Left cardiac atrium (tissue), 4 donors: ENCODE measurements around the gene PANK1. TPM values are rescaled to one million over a fixed set of nuclear protein-coding genes. Genes with fewer than 3 reads are reported as not detected.
"Not testable (repeated sequence)": the region's sequence is repeated elsewhere in the genome, so short reads cannot be mapped to it uniquely, and the experiment has no call there.

Experiments used
- ATAC-seq, 2 donors: fragments of 200-7000 bp; cut with Tn5 transposase; one replicate each; pipeline ENCODE4 v1.9.1; 2020; ENCODE audit warnings: mild to moderate bottlenecking in 2 of 2, moderate library complexity in 2 of 2
- DNase-seq: peaks from one replicate; pipeline ENCODE4 v3.0.0-alpha.2; 2020
- intact Hi-C, 2 donors: fragments of 100-400 bp; cut with DNase I; formaldehyde crosslinking; loops; one replicate each; pipeline versions ENCODE4 v1.14.1 to v1.15.1; 2022 to 2023
- microRNA-seq, 2 donors: library from miRNA; unstranded; fragments of <30 nt; microRNA quantifications; one replicate each; pipeline ENCODE4 v1.2.0, GENCODE V29; 2020
- total RNA-seq, 2 donors: library from RNA; stranded (reverse); fragmentation: NEBNext Ultra II Directional; extraction: Animal tissue kit (Norgen Biotek cat#: 25700); gene quantifications; one replicate each; pipeline ENCODE4 v1.2.1, GENCODE V29; 2021
- donor health status: DM: no; HTN: yes; CAD: no.
- donor health status: DM: no; HTN: yes; CAD: no; lungs with severe emphysema.
- donor health status: DM: yes; HTN: yes; CAD: no.
- donor health status: Dilated cardiomyopathy.

The PANK1 gene
- total RNA-seq, 2 donors from 2014 or later: 7.6 to 11.1 TPM

DNA sequence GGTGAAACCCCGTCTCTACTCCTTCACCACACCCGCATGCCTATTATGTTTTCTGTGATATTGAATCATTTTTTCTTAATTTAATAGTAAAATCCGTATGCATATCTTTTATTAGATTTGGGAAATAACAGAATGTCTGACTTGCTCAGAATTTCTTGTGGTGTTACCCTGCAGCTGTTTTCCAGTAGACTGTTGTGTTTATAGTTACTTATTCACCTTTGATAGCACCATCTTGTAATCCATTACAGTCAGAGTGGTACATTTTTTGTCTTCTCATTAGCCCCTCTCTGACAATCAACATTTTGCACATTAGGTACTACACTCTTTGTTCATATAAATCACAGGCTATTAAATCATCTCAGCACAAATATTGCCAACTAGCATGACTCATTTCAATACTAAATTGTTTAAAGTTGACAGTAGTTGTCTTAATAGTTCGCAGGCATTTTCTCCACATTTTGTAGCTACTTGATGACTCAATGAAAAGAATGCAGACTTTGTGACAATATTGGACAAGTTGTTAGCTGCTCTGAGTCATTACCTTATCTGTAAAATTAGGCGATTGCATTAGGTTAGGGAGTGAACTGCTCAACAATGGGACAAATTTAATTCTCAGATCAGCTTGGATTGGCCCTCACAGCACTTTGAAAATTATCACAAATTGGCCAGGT is 91.8 kb downstream of the PANK1 start:
- intact Hi-C loops: no loop called here

DNA sequence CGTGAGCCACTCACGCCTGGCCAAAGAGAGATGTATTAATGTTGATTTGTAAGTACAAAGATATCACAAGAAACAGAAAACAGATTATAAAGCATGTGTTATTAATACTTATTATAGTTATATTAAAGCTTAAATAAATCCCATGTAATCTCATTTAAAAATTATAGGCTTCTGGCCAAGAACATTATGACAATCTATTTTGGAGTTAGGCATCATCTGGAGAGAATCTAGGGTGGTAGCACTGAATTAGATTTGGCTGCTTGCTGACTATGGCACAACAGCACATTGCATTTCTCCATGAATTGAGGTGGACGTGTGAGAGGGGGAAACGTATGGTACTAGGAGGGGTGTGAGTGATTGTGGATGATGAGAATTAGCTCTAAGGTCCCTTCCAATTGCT is 92.8 kb downstream of the PANK1 start:
- intact Hi-C loops: no loop called here
- DNase-seq (no peak), ATAC-seq (no peak)

More for the DNA sequence above, 91.8 kb downstream of the PANK1 start:
- ATAC-seq (peak in 1 of 2 donors; percentile 82), DNase-seq (no peak)

DNA sequence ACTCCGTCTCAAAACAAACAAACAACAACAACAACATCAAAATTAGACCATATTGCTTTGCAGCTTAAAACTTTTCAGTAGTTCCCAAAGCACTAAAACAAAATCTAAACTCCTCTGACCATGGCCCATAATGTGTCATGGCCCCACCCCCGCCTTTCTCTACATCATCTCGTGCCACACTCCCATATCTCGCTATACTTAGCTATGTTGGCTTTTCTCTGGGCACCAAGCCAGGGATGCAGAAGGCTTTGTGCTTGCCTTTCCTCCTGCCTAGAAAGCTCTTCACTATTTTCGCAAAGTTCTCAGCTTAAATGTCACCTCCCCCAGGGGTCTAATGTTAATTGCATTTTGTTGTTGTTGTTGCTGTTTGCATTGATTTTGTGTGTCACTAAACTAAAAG is 94.5 kb downstream of the PANK1 start:
- DNase-seq (peak; percentile 64), ATAC-seq (peak; percentile 68 to 85)
- intact Hi-C loops: no loop called here

DNA sequence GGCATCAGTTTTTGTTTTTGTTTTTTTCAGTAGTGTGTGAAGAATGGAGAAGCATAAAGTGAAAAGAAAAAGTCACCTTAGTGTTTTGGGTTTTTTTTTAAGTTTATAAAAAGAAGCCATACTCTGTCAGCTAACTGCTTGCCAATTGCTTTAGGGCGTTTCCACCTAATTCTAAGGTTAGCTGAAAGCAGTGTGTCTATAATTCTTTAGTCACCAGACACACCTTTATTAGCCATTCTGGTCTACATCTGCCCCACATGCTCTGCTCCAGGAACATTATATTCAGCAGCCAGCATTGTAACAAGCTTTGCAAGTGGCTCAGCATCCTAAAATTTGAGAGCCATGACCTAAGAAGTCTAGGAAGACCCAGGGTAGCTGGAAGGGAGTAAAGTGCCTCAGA is 95.5 kb downstream of the PANK1 start:
- ATAC-seq: no peak

DNA sequence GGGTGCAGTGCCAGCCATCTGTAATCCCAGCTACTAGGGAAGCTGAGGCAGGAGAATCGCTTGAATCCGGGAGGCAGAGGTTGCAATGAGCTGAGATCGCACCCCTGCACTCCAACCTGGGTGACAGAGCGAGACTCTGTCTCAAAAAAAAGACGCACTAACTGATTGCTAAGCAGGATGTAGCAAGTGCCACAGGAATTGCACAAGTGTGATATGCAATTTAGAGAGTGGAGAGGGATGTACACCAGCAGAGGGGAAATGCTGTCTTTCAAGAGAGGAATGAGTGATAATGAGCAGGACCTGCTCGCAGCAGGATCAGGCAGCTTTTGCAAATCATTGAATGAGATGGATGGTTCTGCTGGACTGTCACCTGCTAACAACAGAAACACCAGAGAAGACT is 96.4 kb downstream of the PANK1 start:
- ATAC-seq (no peak), DNase-seq (no peak)
- intact Hi-C loops: no loop called here

More for the DNA sequence above, 95.5 kb downstream of the PANK1 start:
- DNase-seq: no peak
- intact Hi-C loops: no loop called here

DNA sequence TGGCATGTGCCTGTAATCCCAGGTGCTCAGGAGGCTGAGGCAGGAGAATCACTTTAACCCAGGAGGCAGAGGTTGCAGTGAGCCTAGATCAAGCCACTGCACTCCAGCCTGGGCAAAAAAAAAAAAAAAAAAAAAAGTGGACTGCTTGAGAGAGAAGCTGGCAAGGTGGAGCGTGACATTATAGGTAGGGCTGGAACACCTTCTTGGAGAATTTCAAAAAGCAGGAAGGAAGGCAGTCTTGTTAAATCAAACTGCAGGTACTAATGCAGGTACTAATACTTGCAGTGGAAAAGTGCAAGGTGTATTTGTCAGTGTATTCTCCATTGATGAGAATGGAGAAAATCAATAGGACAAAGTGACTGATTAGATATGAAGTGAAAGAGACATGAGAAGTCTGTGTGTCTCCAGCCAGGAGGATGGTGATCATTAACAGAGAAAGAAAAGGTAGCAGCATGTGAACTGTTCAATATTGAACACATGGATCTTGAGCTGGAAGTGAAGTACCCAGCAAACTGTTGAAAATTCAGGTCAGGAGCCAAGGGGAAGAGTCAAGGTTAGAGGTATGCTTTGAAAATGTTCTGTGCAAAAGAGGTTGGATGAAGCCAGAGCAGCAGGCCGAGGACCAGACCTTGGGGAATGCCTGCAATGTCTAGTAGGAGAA is 97.1 kb downstream of the PANK1 start:
- intact Hi-C loops: no loop called here
- DNase-seq (no peak), ATAC-seq (no peak)

DNA sequence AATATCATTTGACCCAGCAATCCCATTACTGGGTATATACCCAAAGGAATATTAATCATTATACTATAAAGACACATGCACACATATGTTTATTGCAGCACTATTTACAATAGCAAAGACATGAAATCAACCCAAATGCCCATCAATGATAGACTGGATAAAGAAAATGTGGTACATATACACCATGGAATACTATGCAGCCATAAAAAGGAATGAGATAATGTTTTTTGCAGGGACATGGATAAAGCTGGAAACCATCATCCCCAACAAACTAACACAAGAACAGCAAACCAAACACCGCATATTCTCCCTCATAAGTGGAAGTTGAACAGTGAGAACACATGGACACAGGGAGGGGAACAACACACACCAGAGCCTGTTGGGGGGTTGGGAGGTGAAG is 98.4 kb downstream of the PANK1 start:
- DNase-seq, ATAC-seq, intact Hi-C loops: not testable (repeated sequence)

DNA sequence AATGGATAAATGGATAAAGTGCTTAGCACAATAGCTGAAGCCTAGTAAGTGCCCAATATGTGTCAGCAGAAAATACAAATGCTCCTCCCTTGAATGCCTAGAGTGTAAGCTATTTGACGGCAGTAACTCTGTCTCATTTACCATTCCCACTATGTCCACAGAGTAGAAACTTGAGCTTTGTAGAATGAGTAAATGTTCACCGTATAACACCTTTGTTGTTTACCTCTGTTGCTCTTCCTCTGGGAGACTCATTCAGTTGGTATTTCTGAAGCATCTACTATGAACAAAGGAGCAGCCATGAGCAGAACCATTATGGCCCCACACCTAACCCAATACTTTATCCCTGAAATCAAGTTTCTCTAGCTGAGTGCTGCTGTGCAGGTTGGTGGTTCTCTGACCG is 101.2 kb downstream of the PANK1 start:
- ATAC-seq (no peak), DNase-seq (no peak)
- intact Hi-C loops: no loop called here

DNA sequence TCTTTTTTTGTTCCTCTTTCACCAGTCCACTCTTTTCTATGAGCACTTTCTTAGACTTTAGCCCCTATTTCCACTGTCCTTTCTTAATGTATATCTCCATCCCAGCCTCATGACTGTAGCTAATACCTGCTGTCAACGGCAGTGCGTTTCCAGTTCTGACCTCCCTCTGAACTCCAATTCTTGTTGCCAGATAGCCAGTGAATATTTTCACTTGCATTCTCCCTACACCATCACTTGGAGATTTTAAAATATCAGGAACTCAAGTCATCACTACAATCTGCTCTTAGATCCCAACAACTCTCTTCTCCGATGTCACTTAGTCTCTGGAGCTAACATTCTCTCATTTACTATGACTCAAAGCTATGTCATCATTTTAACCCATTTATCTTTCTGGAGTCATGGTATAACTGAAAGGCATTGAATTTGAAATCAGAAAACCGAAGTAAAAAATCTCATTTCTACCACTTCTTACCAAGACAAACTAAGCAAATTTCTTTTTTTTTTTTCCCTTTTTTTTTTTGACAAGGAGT is 104.6 kb downstream of the PANK1 start:
- intact Hi-C loops: no loop called here
- no peak for ATAC-seq
- no peak for DNase-seq

DNA sequence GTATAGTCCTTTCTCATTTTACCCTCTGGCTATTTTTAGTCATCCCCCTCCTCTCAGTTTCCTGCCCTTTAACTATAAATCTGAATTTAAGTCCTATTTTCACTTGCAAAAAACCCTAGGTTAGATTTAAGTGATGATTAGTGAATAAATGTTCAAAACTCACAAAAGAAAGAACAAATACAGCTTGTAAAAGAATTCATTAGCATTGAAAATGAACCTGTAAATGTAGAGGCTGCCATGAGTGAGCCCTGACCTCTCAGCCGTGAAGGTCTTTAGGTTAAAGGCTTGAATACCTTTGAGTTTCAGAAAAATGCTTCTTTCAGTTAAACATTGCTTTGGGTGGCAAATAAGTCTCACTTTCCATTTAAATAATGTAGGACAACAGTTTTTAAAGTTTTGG is 107.7 kb downstream of the PANK1 start:
- intact Hi-C loops: no loop called here
- ATAC-seq: no peak
- DNase-seq: no peak

DNA sequence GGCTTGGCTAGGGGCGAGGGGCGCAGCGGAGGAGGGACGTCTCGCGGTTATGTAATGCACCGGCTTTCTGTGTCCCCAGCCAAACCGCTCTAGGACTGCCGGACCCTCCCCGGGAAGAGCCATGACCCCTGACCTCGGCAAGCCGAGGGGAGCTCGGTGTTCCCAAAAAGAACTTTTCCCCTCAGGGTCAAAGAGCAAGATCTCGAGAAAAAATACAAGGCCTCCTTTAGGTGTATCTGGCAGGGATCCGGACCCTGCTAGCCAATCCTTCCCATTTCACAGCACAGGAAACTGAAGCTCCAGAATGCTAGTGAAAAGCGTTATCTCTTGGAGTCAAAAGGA is 109.1 kb downstream of the PANK1 start:
- intact Hi-C loops: no loop called here
- DNase-seq (no peak), ATAC-seq (no peak)

DNA sequence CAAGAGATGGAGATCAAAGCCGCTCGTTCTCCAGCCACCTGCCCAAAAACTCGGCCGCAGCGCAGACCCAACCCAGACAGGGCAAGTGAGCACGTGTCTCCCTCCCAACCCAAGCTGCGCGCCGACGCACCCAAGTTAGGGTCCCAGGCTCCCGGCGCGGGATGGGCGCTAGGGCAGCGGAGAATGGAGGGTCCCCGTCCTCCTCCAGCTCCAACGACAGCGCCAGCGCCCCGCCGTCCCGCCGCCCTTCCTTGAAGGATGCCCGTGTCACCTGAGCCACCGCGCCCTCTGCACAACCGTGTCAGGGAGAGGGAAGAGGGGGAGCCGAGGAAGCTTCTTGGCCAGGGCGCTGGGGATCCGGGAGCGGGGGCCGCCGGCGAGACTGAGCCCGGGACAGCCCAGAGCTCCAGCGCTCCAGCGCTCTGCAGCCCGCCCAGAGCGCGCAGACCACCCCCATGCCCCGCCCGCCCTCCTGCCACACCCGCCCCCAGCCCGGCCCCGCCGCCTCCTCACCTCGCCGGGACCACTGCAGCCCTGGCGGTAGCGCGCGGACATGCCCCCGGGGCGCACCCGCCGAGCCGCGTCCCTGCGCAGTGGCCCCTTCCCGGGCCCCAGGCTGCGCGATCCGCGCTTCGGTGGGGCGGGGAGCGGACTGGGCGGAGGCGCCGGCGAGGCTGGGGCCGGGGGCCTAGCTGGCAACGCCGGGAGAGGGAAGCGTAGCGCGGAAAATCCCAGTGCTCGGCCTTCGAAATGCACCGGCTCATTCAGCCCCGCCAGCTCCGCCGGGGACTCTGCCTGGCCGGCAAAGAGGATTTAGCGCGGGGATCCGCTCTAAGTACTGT is 109.7 kb downstream of the PANK1 start, which contains the start of gene SLC16A12:
SLC16A12 (minus strand) TSS at position 424 of the 842 bp plus-strand sequence. CDS start 73,016 bp downstream, outside the sequence.
- DNase-seq (peak; percentile 34), ATAC-seq (peak; percentile 84 to 90)
- intact Hi-C loops: no loop called here

DNA sequence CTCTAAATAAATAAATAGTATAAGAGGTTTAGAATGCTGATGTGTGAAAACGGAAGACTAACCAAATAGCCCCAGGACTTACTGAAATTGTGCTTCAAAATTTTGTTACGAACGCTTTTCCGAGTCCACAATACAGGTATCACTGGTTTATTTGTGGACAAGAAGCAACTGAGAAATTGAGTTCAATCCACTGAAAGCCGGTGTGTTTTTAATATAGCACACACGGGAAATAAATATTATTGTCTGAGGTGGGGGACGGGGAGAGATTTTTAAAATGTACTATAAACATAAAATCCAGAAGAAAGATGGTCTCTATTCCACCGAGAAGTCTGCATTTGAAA is 110.2 kb downstream of the PANK1 start:
- no peak for ATAC-seq
- no peak for DNase-seq
- intact Hi-C loops: no loop called here

Small RNA genes lying within 50 kb of the gene (microRNA-seq; reads per million reads assigned to microRNA genes)
- 629 to 1,197 reads per million in 2 donors for gene MIR107

Other genes starting within 250 kb of the PANK1 start
- 10 to 100 TPM; 10.1 to 14.5 TPM for gene IFIT5, start 230.7 kb downstream of the PANK1 start, total RNA-seq
- gene SLC16A12, start 109.6 kb downstream of the PANK1 start, total RNA-seq: 1 to 10 TPM; 2.3 to 6.2 TPM
- gene KIF20B, start 56.3 kb upstream of the PANK1 start, total RNA-seq: 1 to 10 TPM; 1.6 to 4.0 TPM